Measurements from ENCODE around the gene RBM47.
A peak's percentile ranks its signal among the peaks of the same experiment; 100 is the strongest.

Gene RBM47

DNA sequence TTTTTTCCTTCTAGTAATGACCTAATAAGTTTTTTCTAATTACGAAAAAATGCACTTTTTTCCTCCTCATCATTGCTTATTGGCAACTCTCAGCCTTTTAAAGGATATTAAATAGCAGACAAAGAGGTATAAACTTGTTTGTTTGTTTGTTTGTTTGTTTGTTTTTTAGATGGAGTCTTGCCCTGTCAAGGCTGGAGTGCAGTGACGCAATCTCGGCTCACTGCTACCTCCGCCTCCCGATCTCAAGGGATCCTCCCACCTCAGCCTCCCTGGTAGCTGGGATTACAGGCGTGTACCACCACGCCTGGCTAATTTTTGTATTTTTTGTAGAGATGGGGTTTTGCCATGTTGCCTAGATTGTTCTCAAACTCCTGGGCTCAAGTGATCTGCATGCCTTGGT, 6.0 kb downstream of the RBM47 start:
- DNase-seq: no peak

DNA sequence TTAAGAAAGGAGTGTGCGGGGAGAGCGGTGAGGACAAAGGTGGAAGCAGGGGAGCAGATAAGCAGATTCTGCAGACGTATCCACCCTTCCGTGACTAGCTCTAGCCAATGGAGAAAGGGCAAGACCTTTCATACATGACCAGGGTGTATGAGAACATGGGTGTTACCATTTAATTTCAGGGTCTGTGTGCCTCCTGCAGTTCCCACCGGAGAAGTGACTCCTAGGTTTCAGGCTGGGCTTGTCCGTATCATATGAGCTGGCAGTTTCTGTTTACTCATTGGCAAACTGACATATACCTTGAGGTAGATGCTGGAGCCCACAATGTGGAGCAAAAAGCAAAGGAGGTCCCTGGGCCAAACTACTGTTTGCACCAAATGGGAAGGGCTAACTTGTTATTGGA, 6.8 kb downstream of the RBM47 start:
- DNase-seq: no peak

DNA sequence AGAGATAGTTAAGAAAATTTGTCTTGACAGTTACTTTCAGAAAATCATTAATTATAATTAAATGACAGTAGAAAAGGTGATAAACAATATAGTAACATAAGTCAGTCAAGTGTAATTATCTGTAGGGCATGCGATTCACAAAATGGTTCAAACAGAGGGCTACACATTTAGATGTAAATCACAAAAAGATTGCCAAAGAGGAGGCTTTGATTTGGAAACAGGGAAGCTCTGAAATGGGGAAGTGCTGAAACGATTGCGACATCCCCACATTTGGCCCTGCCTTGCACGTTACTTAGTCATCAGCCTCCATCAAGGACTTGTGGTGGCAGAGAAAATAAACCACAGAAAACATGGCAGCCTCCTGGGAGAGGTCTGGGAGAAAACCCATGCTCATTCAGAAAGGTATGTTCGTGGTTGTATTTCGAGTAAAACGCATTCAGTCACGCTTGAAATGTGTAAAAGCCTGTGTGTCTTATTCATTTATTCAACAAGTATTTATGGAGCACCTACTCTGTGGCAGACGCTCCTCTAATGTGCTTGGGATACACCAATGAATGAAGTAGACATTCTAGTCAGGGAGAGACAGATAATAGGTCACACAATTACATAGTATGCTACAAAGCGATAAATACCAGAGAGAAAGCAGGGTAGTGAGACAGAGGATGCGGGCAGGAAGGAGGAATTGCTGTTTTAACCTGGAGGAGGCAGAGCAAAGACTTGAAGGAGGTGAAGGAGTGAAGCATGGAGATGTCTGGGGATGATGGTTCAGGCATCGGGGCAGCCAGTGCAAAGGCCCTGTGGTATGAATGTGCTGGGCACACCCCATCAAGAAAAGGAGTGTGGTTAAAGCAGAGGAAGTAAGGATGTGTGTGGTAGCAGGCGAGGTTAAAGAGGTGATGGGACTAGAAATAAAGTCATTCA, 7.8 kb downstream of the RBM47 start:
- peak; percentile 96 for DNase-seq

DNA sequence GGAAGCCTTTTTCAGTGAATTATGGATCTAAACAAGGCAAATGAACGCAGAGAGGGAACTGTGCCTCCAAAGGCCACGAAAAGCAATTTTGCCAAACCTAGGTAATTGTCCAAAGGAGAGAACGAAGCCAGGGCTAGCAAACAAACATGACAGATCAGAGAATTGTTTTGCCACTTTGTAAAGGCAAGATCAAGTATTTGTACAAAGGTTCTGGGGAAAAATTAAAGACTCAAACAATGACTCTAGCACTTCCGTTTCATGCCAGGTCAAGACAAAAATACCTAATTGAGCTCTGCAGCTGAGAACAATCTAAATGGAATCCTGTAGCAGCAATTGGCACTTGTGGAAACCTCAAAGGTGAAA, 8.5 kb downstream of the RBM47 start:
- no peak for DNase-seq

DNA sequence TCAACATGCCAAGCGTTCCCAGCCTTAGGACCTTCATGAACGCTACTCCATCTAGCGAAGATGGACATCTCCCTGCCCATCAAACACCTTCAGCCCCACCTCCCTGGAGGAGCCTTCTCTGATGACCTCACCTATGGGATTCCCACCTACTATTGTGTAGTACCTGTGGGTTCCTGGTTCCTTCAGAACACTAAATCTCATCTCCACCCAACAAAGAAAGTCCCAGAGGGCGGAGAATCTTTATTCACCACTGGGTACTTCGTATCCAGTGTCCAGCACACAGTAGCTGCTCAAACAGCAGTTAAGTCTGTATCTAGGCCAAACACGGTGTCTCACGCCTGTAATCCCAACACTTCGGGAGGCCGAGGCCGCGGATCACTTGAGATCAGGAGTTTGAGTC, 10.1 kb downstream of the RBM47 start:
- DNase-seq: no peak

DNA sequence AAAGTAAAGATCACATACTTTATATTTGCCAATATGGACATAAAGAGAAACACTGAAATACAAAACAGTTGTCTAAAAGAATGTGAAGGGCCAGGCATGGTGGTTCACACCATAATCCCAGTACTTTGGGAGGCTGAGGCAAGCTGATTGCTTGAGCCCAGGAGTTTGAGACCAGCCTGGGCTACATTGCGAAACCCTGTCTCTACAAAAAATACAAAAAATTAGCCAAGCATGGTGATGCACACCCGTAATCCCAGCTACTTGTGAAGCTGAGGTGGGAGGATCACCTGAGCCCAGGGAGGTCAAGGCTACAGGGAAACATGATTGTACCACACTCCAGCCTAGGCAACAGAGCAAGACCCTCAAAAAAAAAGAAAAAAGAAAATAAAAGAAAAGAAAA, 11.8 kb downstream of the RBM47 start:
- DNase-seq: no peak

DNA sequence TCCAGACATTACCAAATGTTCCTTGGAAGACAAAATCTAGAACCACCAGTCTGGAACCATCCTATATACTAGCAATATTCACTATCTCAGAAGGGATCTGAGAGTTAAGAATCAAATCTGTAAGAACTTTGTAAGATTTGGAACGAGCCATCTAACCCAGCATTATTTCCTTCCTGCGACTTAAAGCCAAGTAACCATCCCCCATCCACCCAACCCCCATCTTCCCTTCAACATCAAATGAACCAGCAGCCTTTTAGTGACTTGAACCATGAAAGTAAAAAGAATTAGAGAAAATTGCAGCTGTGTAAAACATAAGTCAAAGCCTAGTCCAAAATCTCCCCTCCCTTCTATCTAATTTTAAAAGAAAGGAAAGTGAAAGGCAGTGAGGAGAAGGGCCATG, 15.6 kb downstream of the RBM47 start:
- DNase-seq: no peak

DNA sequence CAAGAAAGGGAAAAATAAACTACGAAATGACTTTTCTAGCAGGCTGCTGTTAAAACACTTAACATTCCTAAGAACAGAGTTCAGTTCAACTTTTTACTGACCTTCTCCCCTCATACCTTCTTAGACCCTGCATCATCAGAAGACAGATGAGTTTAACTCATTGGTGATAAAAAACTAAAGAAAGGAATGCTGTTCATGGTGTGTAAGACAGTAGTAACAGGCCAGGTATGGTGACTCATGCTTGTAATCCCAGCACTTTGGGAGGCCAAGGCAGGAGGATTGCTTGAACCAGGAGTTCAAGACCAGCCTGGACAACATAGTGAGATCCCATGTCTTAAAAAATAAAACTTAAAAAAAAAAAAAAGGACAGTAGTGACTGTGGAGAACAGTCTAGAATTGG, 16.2 kb downstream of the RBM47 start:
- no peak for DNase-seq

DNA sequence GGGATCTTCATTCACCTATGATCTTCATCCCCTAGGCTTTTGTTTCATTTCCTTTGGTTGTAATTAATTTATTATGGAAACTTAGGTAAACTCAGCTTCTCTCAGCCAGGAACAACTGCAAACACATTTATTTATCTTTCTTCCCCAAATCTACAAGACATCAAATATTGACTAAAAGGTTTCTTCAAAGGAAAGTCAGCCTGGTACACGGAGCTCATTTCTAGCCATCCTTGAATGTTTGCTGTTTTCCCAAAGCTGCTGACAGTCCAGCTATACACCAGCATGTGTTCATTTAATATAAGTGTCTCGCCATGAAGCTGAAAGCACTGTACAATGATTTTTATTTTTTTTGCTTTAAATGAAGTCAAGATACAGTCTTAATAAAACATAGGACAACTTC, 16.8 kb downstream of the RBM47 start:
- DNase-seq: no peak

DNA sequence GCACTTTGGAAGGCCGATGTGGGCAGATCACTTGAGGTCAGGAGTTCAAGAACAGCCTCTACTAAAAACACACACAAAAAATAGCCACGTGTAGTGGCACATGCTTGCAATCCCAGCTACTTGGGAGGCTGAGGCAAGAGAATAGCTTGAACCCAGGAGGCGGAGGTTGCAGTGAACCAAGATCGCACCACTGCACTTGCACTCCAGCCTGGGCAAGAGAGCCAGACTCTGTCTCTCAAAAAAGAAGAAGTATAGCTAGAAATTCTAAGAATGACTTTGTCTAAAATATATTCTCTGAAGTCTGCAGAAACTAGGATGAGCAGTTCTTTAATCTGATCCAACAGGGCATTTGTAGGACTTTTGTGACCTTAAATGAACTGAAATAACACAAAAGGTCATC, 17.4 kb downstream of the RBM47 start:
- DNase-seq: no peak

DNA sequence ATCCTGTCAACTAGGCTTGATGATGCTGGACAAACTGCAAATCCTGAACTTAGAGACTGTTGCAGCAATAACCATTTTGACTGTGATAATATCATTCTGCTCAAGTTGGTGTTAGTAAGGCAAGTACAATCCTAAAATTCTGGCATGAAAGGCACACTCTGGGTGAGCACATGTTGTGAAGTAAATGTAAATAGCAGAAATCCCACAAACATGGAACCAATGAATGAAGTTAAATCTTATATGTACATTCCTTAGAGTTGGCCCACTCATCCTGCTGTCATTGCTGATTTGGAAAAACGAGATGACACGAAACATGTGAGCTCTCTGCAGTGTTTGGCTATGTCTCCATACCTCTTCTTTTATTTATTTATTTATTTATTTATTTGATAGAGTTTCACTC, 21.0 kb downstream of the RBM47 start:
- peak; percentile 78 for DNase-seq

DNA sequence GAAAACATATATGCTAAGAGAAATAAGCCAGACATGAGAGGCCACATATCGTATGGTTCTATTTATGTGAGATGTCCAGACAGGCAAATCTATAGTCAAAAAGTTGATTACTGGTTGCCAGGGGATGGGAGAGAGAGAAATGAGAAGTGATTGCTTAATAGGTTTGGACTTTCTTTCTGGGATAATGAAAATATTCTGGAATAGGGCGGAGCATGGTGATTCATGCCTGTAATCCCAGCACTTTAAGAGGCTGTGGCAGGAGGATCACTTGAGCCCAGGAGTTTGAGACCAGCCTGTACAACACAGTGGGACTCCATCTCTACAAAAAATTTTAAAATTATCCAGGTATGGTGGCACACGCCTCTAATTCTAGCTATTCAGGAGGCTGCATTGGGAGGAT, 22.4 kb downstream of the RBM47 start:
- peak; percentile 35 for DNase-seq

DNA sequence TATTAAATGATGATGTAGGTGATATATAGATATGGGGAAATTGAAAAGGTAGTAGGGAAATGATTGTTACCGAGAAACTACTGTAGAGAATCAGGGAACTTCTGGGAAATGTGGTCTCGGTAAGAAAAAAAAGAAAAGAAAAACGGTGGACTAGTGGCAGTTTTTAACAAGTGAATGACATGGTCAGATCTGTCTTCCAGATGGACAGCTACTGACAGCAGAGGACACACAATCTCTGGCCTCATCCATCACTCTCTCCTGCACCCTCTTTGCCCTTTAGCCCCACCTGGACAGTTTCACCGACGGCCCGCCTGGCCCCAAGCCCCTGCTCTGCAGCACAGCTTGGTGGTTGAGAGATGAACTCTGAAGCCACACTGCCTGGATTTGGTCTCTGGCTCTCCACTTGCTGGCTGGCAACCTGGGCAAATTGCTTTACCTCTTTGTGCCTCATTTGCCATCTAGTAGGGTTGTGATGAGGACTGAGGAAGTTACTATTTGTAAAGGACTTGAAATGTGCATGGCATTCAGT, 23.4 kb downstream of the RBM47 start:
- no peak for DNase-seq

DNA sequence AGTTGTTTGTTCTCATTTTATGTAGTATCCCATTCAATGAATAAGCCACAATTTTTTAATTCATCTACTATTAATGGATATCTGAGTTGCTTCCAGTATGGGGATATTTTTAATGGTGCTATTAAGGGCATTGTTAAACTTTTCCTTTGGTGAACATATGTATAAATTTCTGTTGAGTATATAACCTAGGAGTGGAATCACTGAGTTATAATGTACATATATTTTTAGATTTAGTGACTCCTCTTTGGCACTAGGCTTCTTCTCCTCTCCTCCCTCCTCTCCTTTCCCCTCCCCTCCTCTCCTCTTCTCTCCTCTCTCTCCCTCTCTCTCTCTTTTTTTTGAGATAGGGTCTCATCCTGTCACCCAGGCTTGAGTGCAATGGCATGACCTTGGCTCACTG, 26.4 kb downstream of the RBM47 start:
- DNase-seq: no peak

DNA sequence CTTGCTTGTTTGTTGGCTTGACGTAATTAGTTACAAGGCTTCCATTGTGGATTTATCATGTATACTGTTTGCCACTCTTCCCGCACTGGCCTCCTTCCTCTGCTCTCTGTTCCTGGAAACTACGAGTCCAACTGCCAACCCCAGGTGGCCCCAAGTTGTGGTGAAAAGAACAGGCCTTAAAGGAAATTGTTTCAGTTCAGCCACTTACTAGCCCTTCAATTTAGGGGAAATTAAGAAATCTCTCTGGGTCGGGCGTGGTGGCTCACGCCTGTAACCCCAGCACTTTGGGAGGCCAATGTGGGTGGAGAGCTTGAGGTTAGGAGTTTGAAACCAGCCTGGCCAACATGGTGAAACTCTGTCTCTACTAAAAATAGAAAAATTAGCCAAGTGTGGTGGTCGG, 28.0 kb downstream of the RBM47 start:
- no peak for DNase-seq

DNA sequence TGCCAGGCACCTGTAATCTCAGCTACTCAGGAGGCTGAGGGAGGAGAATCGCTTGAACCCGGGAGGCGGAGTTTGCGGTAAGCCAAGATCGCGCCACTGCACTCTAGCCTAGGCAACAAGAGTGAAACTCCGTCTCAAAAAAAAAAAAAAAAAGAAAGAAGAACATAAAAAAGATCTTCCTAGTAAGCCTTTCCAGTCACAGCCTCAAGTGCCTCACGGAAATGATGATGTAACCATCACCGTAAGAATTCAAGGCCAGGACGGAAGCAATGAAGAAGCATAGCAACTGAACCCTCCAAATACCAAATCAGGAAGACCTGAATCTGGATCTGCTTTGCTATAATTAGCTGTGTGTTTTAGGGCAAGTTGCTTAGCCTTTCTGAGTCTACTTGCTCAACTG, 28.8 kb downstream of the RBM47 start:
- DNase-seq: no peak

DNA sequence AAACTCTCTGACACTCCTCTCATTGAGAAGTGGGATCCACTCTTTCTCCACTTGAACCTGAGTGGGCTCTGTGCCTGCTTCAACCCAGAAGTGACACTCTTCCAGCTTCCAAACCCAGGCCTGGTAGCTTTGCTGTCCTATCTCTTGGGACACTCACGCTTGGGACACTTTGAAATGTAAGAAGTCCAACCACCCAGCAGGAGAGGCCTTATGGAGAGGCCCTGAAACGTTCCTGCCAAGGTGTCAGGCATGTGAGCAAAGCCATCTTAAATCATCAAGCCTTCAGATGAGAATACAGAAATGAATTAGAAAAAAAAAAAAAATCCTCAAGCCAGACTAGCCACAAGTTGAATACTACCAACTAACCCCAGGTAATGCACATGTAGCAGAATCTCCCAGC, 30.2 kb downstream of the RBM47 start:
- no peak for DNase-seq

DNA sequence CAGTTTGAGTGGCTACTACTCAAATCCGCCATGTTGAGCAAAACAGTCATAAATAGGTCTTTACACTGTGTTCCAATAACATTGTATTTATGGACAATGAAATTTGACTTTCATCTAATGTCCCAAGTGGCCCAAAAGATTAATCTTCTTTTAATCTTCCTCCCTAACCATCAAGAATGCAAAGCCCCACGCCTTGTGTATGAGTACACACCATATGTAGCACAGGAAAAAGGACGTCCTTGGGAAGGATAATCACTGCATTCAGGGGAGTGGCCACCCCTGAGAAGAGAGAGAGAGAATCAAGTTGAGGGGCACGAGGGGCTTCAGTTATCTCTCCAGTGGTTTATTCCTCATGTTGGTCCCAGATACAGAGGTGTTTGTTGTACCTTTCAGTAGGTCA, 33.1 kb downstream of the RBM47 start:
- DNase-seq: no peak

DNA sequence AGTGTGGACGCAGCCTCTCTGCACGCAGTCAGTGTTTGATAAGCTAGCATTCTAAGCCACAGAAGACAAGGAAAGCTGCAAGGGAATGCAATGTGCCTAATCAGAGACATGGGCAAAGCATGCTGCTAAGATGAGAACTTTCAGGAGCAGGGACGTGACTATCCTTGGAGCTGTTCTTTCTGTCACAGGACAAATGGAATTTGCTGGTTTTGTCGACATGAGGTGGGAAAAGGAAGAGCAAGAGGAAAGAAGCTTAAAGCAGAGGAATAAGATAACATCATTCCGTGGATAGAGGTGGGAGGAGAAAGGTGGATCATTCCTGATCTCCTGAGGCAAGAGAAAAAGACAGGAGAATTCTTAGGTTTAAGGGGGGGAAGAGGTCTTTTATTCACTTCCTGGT, 33.7 kb downstream of the RBM47 start:
- DNase-seq: no peak

DNA sequence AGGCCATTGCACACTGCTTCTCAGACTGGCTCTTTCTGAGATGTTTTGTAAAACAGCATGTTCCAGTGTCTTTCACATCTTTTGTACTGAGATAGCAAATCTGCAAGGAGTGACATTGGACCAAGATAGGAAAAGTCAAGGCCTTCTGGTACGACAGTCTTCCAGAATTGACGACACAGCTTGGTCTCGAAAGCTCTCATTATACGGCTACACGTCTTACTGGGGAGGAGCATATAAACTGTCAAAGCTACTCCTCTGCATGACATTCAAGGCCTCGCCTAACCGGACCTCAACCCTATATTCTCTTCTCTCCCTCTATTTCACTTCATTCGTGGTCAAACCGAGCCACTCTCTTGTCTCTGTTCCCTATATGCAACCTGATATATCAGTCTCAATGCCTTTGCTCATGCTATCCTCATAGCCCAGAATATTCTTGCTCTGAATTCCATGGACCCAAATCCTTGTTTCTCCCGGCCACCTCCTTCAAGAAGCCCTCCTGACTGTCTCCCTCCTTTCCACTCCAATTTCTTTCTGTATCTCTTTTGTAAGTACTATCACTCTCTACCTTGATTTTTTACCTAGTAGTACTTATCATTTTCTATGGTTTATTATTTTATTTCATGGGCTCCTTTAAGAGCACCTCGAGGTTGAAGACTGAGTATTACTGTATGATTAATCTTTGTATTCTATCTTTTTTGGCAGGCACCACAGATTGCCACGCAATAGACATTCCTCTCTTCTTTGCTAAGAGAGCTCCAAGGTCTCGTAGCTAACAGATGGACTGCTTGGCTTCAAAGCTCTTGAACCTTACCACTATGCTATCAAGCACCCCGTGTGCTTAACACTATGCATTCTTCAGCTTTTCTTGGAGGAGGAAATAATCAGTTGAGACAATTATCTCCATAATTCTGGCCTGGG, 35.1 kb downstream of the RBM47 start:
- DNase-seq: peak; percentile 67

DNA sequence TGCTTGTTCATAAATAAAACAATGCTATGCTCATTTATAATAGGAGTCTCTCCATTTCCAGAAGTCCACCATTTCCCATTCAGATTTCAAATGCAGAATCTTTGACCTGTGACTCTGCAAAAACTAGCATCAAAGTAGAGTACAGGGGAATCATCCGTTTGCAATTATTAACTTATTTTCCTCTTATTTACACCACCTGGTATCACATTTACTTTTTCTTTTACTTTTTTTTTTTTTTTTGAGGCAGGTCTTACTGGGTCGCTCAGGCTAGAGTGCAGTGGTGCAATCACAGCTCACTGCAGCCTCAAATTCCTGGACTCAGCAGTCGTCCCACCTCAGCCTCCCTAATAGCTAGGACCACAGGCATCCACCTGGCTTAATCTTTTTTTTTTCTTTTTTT, 37.6 kb downstream of the RBM47 start:
- DNase-seq: no peak

DNA sequence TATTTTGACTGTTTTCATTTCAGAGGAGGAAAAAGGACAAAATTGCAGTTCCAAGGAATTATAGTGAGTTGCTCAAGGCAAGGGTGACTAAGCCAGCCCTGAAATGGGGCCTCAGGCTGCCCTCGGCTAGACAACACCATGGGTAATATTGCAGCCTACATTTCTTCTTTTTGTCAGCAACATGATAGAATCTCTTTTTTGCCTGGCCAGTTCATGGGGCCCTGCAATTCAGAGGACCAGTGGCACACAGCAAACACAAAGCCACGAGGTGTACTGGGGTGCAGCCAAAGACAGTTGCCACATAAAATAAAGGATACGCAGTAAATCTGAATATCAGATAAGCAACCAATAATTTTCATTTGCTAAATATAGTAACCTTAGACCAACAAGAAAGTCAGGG, 41.8 kb downstream of the RBM47 start:
- peak; percentile 37 for DNase-seq

DNA sequence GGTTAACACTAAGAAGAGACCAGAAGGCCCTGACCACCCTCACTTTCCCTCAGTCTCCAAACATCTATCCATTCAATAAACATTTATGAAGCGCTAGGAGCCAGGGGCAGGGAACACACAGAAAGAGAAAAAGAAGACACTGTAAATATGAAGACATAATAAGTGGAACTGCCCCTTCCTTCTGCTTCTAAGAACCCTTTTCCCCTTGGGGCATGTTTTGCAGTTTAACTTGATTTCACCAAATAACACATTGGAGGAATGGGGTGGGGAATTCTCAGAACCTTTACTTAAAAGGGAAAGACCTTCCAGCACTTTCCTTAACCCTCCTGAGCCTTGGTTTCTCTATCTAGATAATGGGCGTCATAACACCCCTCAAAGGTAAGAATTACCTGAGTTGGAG, 42.3 kb downstream of the RBM47 start:
- no peak for DNase-seq

DNA sequence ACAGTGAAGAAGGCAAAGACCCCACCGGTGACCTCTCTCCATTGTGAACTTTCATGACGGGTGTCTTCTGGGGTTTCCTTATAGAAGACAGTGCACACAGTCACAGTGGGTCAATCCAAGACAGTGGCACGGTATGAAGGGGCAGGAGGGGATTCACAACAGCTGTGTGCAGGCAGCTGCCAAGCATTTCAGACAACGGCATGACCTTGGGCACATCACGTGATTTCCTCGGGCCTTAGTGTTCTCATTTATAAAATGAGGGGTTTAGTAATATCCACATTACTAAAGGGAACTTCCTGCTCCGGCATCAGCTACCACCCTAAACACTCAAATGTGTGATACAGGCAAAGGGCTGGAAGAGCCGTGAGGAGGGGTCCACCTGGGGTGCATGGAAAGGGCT, 42.9 kb downstream of the RBM47 start:
- DNase-seq: no peak

Data from fibroblast of skin of scalp (primary cell).